Caco-2 (cell line): Measurements from ENCODE around the gene SLC15A1. TPM values are rescaled to one million over a fixed set of nuclear protein-coding genes. Genes with fewer than 3 reads are reported as not detected.

Experiments
- BruUV-seq: library from RNA; stranded (reverse); fragments of 400-500 nt; replicated peaks from 2 replicates; lab custom pipeline; 2021; lab: Mats Ljungman, UMichigan
- CTCF ChIA-PET: fragments of 300-600 bp; sonication (Branson Sonifier 250); formaldehyde crosslinking; loops from one replicate; lab custom pipeline; 2022; ENCODE audit warnings: antibody characterized with exemption; lab: Charles Lee
- POLR2A ChIA-PET: fragments of 300-600 bp; sonication (Branson Sonifier 250); formaldehyde crosslinking; loops from one replicate; lab custom pipeline; 2022; ENCODE audit warnings: antibody characterized with exemption; lab: Charles Lee
- DNase-seq, 2 experiments: peaks; one replicate each; pipeline versions ENCODE4 v3.0.0 to v3.0.0-alpha.2; 2020 to 2022
- H3K27me3 ChIP-seq: replicated peaks from 2 replicates; pipeline ENCODE4 v1.6.0; 2011; ENCODE audit warnings: low read length; ENCODE audit not compliant: control insufficient read depth, insufficient read depth
- H3K36me3 ChIP-seq: 2 replicates; pipeline ENCODE4 v1.5.1; 2011; ENCODE audit warnings: low read length; ENCODE audit not compliant: control insufficient read depth, insufficient read depth
- H3K4me1 ChIP-seq: fragments of 250-450 bp; sonication (Bioruptor Pico); 2 replicates; pipeline ENCODE4 v1.5.1; 2020; ENCODE audit warnings: mild to moderate bottlenecking
- H3K4me3 ChIP-seq: 2 replicates; pipeline ENCODE4 v1.5.1; 2011; ENCODE audit warnings: low read depth, mild to moderate bottlenecking, control low read depth, low read length
- H3K9me3 ChIP-seq: fragments of 250-450 bp; sonication (Bioruptor Pico); 2 replicates; pipeline ENCODE4 v1.5.1; 2020; ENCODE audit warnings: mild to moderate bottlenecking, moderate library complexity
- H3K27ac Mint-ChIP-seq: one replicate; pipeline ENCODE4 v1.8.0; 2022; ENCODE audit warnings: mixed read lengths; ENCODE audit not compliant: unreplicated experiment
- H3K27me3 Mint-ChIP-seq: one replicate; pipeline ENCODE4 v1.8.0; 2022; ENCODE audit warnings: mixed read lengths; ENCODE audit not compliant: insufficient read depth, unreplicated experiment
- H3K36me3 Mint-ChIP-seq: one replicate; pipeline ENCODE4 v1.8.0; 2022; ENCODE audit warnings: mild to moderate bottlenecking, mixed read lengths; ENCODE audit not compliant: insufficient read depth, unreplicated experiment
- H3K4me1 Mint-ChIP-seq: one replicate; pipeline ENCODE4 v1.8.0; 2022; ENCODE audit warnings: low read depth, mixed read lengths; ENCODE audit not compliant: unreplicated experiment
- H3K4me3 Mint-ChIP-seq: one replicate; pipeline ENCODE4 v1.8.0; 2022; ENCODE audit warnings: mild to moderate bottlenecking, moderate library complexity, mixed read lengths; ENCODE audit not compliant: unreplicated experiment
- H3K9me3 Mint-ChIP-seq: one replicate; pipeline ENCODE4 v1.8.0; 2022; ENCODE audit warnings: mixed read lengths; ENCODE audit not compliant: unreplicated experiment
- CTCF ChIP-seq, 2 experiments: fragments of 200-600 bp in 1 of 2; IDR thresholded peaks; 1 replicate in 1 of 2; 2 replicates in 1 of 2; pipeline versions ENCODE4 v1.5.1 to v1.8.0; 2011 to 2022; ENCODE audit warnings: antibody characterized with exemption in 1 of 2, control low read depth in 1 of 2, inconsistent platforms in 1 of 2, low read depth in 1 of 2, low read length in 1 of 2, mild to moderate bottlenecking in 1 of 2, moderate library complexity in 1 of 2; ENCODE audit not compliant: insufficient read depth in 1 of 2, severe bottlenecking in 1 of 2, unreplicated experiment in 1 of 2
- intact Hi-C: fragments of 100-400 bp; cut with micrococcal nuclease; formaldehyde crosslinking; loops from one replicate; pipeline ENCODE4 v1.10.0; 2022; ENCODE audit not compliant: unreplicated experiment
- total RNA-seq: library from RNA; stranded (reverse); gene quantifications from 2 replicates; pipeline ENCODE4 v1.2.3, GENCODE V29; 2022

SLC15A1 gene
- total RNA-seq, 1 experiment from 2014 or later = 12.3 TPM

DNA sequence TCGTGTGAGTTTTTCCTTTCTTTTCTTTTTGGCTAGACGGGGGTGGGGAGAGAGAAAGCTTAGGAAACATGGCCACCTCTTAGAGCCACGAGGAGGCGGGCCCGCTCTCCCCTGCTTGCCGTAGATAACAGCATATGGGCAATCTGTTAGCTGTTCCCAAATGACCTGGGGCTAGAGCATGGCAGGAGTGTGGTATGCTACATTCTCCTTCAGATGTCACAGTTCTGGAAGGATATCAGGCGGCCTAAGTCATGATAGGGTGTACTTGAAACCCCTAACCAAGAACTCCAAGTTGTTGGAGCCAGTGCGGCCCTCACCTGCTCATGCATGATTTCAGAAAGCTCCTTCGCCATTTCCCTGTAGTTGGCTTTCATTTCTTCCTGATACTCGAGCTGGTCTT, 44.3 kb upstream of the SLC15A1 start:
- H3K9me3 ChIP-seq = no peaks in the 10 kb centered on the region
- peaks cover 75% of the 10 kb centered on the region for H3K36me3 Mint-ChIP-seq
- ChIA-PET POLR2A (no interaction called here), CTCF (no interaction called here)
- H3K27me3 Mint-ChIP-seq = no peaks in the 10 kb centered on the region
- no peak overlapping the region for H3K27ac Mint-ChIP-seq
- peaks cover 2% of the 10 kb centered on the region; the same call in 1 of the 2 replicates for H3K36me3 ChIP-seq
- no peak for DNase-seq
- no peaks in the 10 kb centered on the region for H3K4me1 ChIP-seq
- no peaks in the 10 kb centered on the region for H3K27me3 ChIP-seq
- no peak overlapping the region for H3K4me3 ChIP-seq
- H3K9me3 Mint-ChIP-seq = no peaks in the 10 kb centered on the region
- H3K4me3 Mint-ChIP-seq = no peak overlapping the region
- H3K4me1 Mint-ChIP-seq = no peaks in the 10 kb centered on the region
- TF ChIP-seq CTCF (IDR thresholded peaks at IDR 0.05; ENCODE audit: insufficient read depth in 1 of 2, low read depth in 1 of 2, low read length in 1 of 2, severe bottlenecking in 1 of 2, unreplicated experiment in 1 of 2) = no peak
- intact Hi-C loops = no loop called here
- BruUV-seq = no TSS peak

DNA sequence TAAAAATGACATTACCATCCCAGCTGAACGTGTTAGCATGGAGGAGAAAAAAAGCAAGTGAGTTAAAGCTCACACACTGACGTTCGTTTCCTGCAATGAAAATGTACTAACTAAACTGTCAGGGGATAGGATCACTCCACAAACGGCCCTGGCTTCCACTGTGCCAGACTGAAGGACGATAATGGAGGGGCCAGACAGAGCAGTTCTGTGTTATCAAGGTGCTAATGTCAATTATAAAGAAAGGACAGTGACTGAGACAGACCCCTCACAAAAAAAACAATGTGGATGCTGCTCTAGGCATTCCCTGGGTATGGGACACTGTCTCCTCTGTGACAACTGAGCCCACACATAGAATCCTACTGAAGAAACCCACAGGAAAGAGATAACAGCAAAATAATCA, 43.7 kb upstream of the SLC15A1 start:
- H3K27me3 Mint-ChIP-seq = no peaks in the 10 kb centered on the region
- TF ChIP-seq CTCF (IDR thresholded peaks at IDR 0.05; ENCODE audit: insufficient read depth in 1 of 2, low read depth in 1 of 2, low read length in 1 of 2, severe bottlenecking in 1 of 2, unreplicated experiment in 1 of 2) = no peak
- H3K4me3 Mint-ChIP-seq = no peak overlapping the region
- no peak overlapping the region for H3K27ac Mint-ChIP-seq
- no peaks in the 10 kb centered on the region for H3K27me3 ChIP-seq
- peaks cover 75% of the 10 kb centered on the region for H3K36me3 Mint-ChIP-seq
- DNase-seq = no peak
- intact Hi-C loops = no loop called here
- no peaks in the 10 kb centered on the region for H3K9me3 ChIP-seq
- ChIA-PET POLR2A (no interaction called here), CTCF (no interaction called here)
- no peak overlapping the region for H3K4me3 ChIP-seq
- BruUV-seq = no TSS peak
- H3K9me3 Mint-ChIP-seq = no peaks in the 10 kb centered on the region
- H3K4me1 ChIP-seq = no peaks in the 10 kb centered on the region
- peaks cover 2% of the 10 kb centered on the region; the same call in 1 of the 2 replicates for H3K36me3 ChIP-seq
- H3K4me1 Mint-ChIP-seq = no peaks in the 10 kb centered on the region

GRCh38 chr13:98795220-98795619, 42.7 kb upstream of the SLC15A1 start:
- POLR2A ChIA-PET = no interaction called here
- H3K27ac Mint-ChIP-seq = no peak overlapping the region
- CTCF ChIA-PET = no interaction called here
- Histone ChIP-seq H3K27me3 (no peaks in the 10 kb centered on the region), H3K36me3 (peaks cover 2% of the 10 kb centered on the region; the same call in 1 of the 2 replicates), H3K4me1 (no peaks in the 10 kb centered on the region), H3K9me3 (no peaks in the 10 kb centered on the region), H3K4me3 (no peak overlapping the region)
- no peak for DNase-seq
- no peaks in the 10 kb centered on the region for H3K4me1 Mint-ChIP-seq
- H3K4me3 Mint-ChIP-seq = no peak overlapping the region
- no peaks in the 10 kb centered on the region for H3K9me3 Mint-ChIP-seq
- H3K36me3 Mint-ChIP-seq = peaks cover 75% of the 10 kb centered on the region
- intact Hi-C loops = no loop called here
- BruUV-seq = no TSS peak
- H3K27me3 Mint-ChIP-seq = no peaks in the 10 kb centered on the region
- no peak for TF ChIP-seq CTCF (IDR thresholded peaks at IDR 0.05; ENCODE audit: insufficient read depth in 1 of 2, low read depth in 1 of 2, low read length in 1 of 2, severe bottlenecking in 1 of 2, unreplicated experiment in 1 of 2)
